Activated T-cell treated with anti-CD3 and anti-CD28 coated beads for 4 hours (primary cell): ENCODE measurements around the gene TMEM63C.

Experiments used
- DNase-seq: peaks from one replicate; pipeline ENCODE4 v3.0.0-alpha.2; 2020

The TMEM63C gene

GRCh38 chr14:77225892-77226557, 44.4 kb downstream of the TMEM63C start:
- no peak for DNase-seq

DNA sequence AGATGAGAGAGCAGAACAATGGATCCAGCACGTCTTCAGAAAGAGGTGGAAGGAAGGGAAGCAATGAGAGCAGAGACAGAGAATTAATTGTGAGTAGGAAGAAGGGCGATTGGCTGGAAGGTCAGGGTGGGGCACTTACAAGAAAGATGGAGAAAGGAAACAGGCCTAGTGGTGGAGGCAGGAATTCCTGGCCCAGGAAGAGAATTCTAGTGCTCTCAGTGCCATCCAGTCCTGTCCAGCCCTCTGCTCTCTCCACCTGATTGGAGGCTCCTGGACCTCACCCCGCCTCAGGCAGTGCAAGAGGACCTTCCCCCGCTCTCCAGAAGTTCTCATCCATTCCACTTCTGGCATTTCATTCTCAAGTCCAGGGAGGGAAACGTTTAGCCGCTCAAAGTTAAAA, 46.5 kb downstream of the TMEM63C start:
- DNase-seq: no peak

GRCh38 chr14:77230914-77231313, 49.3 kb downstream of the TMEM63C start:
- no peak for DNase-seq

- no peak for DNase-seq
Observed at GRCh38 chr14:77231721-77232120, 50.1 kb downstream of the TMEM63C start.

GRCh38 chr14:77236814-77237213, 55.2 kb downstream of the TMEM63C start:
- DNase-seq: no peak

DNA sequence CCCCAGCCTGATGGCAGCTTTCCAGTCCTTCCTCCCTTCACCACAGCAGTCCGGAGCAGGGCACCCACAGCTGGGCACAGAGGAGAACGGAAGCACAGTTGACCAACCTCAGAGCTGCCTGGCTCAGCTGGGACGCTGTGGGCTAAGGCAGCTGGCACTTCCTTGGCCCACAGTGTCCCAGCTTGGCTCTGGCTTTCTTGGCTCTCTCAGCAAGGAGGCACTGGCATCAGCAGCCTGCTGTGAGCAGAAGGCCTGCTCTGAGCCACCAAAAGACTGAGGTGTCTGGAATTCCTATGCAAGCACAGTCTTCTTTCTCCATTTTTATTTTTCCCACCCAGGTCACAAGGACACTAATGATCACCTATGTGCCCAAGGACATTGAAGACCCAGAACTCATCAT, 56.8 kb downstream of the TMEM63C start:
- no peak for DNase-seq

DNA sequence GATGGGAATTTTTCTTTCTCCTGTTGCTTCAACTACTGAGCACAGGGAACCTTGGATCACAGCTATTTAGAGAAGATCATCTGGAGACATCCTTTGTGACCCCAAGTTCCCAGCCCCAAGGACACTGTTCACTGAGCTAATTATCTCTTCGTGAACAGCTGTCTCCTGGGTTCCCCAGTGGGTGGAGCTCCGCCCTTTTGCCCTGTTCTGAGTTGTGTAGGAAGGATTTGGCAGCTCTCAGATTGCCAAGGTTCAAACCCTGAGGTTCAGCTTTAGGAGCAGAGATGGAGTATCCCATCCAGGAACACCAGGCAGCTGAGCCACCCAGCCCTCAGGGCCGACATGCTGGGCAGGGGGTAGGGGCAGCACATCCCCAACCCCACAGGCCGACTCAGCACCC, 57.4 kb downstream of the TMEM63C start:
- DNase-seq: no peak

- DNase-seq: no peak
Observed at GRCh38 chr14:77239412-77239811, 57.8 kb downstream of the TMEM63C start.

GRCh38 chr14:77240336-77240915, 58.8 kb downstream of the TMEM63C start:
- no peak for DNase-seq

DNA sequence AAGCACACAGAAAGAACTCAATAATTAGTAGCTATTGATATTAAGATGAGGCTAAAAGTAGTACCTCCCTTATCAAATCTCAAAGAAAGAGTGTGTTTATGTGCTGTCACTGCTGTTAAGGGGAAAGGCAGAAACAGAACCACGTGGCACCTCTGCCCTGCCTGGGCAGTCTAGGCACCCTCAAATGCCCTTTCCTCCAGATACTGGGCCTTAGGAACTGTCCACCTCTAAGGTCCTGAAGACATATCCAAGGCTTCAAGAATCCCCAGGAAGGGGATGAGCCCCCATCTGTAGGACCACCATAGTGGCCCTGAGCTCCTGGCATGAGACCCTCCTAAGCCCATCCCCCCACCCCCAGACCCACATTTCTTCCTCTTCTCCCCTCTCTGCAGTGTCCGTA, 60.4 kb downstream of the TMEM63C start:
- no peak for DNase-seq

DNA sequence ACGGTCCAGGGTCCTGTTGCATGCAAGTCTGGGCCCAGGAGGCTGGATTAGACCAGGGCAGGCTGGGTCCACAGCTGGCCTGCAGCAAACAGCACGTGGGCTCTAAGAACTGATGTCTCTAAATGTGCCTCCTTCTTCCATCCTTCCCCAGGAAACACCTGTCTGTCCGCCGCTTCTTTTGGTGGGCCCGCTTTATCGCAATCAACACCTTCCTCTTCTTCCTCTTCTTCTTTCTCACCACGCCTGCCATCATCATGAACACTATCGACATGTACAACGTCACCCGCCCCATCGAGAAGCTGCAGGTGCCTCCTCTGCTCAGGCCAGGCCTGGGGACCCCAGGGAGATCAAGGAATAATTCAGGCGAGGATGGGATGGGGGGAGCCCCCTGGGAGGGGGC, 61.2 kb downstream of the TMEM63C start:
- no peak for DNase-seq

- DNase-seq: no peak
Observed at GRCh38 chr14:77243853-77244252, 62.3 kb downstream of the TMEM63C start.

DNA sequence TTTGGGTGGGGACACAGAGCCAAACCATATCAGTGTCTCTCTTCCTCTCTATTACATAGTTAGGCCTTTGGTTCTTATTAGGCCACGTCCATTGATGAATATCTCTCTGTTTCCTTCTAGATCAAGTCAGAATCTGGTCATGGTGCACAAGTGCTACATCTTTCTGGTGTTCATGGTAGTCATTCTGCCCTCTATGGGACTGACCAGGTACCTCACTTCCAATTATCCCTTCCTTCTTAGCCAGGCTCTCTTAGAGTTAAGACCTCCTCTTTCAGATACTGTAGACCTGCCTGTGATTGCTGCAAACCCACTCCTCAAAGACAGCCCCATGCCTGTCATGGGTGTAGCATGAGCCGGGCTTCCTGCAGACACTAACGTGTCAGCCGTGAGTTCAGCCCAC, 64.2 kb downstream of the TMEM63C start:
- DNase-seq: no peak

GRCh38 chr14:77246784-77247183, 65.2 kb downstream of the TMEM63C start:
- no peak for DNase-seq

DNA sequence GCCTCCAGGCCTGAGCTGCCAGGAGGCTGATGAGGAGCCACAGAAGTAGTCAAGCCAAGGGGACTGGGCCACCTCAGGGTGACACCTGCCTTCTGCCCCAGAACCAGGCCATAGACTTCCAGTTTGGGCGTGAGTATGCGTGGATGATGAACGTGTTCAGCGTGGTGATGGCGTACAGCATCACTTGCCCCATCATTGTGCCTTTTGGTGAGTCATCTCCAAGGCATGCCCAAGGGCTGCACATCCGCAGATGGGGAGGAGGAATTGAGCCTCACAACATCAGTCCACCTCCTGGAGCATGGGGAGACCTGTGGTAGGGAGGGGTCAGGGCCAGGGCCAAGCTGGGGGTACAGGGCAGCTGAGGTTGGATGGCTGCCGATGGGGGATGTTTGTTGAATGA, 67.1 kb downstream of the TMEM63C start:
- no peak for DNase-seq

- DNase-seq: no peak
Observed at GRCh38 chr14:77249286-77249685, 67.7 kb downstream of the TMEM63C start.

- DNase-seq: no peak
Observed at GRCh38 chr14:77250927-77251326, 69.3 kb downstream of the TMEM63C start.

GRCh38 chr14:77251870-77252269, 70.3 kb downstream of the TMEM63C start:
- no peak for DNase-seq

DNA sequence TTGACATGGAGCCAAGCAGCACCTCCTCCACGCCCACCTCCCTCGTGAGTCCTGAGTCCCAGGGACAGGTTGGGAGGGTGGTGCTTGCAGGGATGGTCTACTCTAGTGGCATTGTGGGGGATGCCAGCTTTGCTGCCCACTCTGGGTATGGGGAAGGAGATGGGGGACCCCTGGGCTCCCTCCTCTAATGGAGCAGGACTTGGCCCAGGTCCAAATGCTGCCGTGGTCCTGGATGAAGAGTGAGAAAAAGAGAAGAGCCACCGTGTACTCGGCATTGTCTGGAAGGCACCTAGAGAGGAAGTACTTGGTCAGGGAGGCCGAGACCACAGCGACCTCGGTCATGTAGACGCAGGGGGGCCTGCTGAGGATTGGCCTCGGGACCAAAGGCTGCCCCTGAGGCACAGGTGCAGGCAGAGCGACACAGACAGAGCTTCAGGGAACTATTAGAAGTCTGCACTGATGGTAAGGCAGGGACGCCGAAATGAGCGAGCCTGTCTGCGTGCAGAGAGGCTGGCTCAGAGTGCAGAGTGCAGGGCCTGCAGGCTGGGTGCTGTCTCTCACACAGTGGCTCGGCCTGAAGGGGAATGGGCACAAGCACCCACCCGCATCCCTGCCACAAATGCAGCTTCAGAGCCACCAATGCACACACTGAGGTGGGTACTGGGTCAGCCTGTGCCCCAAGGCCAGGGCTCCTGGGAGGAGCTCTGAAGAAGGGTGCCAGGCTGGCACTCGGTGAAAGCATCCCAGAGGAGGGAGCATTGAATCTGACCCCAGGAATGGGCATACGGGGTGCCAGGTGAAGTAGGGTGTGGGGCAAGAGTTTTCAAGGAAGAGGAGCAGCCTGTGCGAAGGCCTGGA, 72.0 kb downstream of the TMEM63C start:
- no peak for DNase-seq

DNA sequence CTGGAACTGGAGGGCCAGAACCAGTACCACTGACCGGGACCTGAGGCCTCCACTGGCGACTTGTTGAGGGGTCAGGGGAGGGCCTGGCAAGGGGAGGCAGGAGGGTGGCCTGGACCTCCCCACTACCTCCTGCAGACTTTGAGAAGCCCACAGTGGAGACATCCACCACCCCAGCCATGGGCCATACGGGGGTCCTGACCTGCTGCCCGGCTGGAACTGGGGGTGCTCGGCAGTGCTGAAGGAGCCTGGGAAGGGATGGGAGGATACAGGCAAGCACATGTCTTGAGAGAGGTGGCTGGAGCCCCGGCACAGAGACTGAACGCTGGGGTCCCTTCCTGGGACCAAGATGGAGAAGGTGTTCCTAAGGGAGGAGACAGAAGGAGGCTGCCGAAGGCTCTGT, 75.1 kb downstream of the TMEM63C start:
- no peak for DNase-seq

GRCh38 chr14:77257700-77258099, 76.1 kb downstream of the TMEM63C start:
- no peak for DNase-seq

DNA sequence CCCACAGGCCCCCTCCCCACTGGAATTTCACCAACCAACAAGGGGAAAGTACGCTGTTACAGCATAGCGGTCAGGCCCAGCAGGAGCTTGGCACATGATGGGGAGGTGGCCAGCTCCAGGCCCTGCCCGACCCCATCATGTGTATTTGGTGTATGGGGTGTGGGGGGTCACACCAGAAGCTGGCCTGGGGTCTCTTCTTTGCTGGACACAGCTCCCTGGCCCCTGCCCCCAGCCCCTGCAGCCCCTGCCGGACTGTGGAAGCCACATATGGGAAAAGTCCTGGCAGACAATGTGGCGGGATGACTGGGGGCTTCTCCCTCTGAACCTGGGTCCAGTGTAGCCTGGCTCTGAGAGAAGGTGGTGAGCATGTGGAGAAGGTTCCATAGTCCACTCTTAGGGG, 77.0 kb downstream of the TMEM63C start:
- no peak for DNase-seq

- DNase-seq: no peak
Observed at GRCh38 chr14:77259025-77259715, 77.6 kb downstream of the TMEM63C start.

DNA sequence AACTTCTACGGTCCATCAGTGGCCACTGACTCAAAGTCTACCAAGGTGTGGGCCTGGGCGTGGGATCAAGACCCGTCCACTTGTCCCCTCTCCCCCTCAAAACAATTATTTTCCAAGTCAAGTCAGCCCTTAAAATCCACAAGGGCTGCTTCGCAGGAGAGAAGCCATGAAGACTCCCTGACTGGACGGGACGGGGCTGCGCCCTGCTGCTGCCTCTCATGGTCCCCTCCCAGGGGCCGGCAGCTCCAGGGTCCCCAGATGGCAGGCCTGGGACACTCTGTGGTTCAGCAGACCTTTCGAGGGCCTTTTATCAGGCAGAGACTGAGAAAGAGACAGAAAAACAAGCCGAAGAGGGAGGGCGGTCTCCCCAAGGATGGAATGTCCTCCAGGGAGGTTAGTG, 78.6 kb downstream of the TMEM63C start:
- DNase-seq: no peak
